GM18868 (cell line): ENCODE data around the gene CADM2.

Source experiments
- ATAC-seq: cut with Tn5 transposase; IDR thresholded peaks from one replicate; pipeline ENCODE4 v1.9.1; 2021; ENCODE audit warnings: mild to moderate bottlenecking, moderate library complexity; ENCODE audit not compliant: unreplicated experiment

The CADM2 gene

DNA sequence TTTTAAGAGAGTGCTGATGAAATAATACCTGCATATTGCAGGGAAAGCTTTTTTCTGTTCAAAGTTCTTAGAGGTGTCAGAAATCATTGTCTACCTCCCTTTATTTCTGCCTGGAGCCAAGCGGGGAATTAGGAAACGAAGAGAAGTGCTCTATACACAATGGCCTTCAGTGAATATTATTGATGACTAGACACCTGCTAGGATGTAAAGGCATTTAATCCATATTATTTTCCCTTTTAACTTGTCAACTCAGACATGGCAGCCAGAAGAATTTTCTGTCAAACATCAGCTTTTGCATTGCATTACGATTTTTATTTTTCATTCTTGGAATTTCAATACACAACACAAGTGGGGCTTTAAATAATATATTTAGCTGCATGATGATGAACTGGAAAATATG lies 24.7 kb downstream of the CADM2 start:
- ATAC-seq = no peak

DNA sequence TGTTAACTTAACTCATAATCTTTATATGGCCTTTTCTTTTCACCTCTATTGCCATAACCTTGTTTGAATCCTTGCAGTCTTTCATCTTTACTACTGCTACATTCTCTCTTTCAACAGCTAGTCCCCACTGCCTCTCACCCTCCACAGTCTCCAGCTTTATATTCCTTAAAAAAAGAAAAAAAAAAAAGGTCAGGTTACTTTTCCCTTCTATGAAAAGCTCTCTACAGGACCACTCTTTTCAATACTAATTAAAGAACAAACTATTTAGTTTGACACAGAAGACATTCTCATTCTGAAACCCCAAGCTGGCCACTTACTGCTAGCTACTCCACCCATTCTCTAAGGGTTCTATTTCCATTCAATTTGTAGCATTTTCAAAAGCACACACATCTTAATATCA lies 25.6 kb downstream of the CADM2 start:
- ATAC-seq = no peak

- ATAC-seq = no peak
Observed at GRCh38 chr3:84985795-84986194, 27.0 kb downstream of the CADM2 start.

DNA sequence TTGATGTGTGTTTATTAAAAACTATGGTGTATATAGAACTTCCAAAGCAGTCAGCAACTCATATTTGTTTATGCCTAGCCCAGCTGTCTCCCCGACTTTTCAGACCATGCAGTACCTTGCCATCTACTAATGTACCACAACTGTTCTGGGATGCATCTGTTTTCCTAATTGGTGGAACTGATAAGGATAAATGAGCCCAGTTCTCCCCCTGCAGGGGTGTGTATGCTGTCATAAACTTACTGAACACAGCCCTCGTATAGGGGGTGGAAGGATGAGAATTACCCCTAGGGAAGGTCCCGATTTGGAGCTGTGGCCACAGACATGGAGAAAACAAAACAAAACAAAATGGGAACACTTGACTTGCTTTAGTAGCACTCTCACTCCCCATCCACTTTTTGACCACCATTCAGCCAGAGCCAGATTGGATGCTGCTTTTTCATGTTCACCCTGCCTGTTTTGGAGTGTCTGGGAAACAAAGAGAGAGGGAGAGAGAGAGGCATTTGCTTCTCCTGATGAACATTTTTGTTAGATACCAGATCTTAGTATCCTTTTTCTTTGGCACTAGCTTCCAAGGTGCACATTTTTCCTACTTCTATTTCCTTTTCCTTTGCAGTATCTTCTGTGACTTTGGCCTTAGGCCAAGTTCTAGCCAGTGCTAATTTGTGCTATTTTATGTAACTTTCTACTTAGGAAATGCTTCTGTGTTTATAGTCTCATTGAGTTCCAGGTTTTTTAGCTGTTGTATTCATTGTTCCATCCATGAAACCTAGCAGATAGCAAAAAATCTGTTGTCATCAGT lies 29.1 kb downstream of the CADM2 start:
- ATAC-seq = no peak

- ATAC-seq = no peak
Observed at GRCh38 chr3:84989102-84989501, 30.3 kb downstream of the CADM2 start.

GRCh38 chr3:84991422-84991900 lies 32.7 kb downstream of the CADM2 start:
- no peak for ATAC-seq

GRCh38 chr3:84993956-84994355 lies 35.2 kb downstream of the CADM2 start:
- ATAC-seq = no peak

- no peak for ATAC-seq
Observed at GRCh38 chr3:84998545-84998944, 39.8 kb downstream of the CADM2 start.

DNA sequence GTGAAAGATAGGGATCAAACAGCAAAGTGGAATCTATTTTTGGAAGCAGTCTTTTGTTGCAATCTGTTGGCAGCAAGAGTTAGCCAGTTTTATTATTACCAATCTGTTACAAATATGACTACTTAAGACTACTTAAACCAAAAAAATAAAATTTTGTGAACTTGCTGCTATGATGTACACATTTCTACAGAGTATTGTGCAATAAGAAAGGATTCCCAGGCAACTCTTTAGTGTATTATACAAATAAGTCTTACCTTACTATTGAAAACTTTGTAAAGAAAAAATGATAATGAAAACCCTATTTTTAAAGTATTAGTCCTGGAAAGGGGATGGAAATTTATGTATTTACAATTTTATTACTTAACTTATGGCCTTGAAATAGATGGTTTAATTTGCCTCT lies 44.7 kb downstream of the CADM2 start:
- ATAC-seq = no peak

GRCh38 chr3:85004147-85004546 lies 45.4 kb downstream of the CADM2 start:
- no peak for ATAC-seq

- ATAC-seq = no peak
Observed at GRCh38 chr3:85005946-85006345, 47.2 kb downstream of the CADM2 start.

GRCh38 chr3:85007195-85008094 lies 48.7 kb downstream of the CADM2 start:
- no peak for ATAC-seq

DNA sequence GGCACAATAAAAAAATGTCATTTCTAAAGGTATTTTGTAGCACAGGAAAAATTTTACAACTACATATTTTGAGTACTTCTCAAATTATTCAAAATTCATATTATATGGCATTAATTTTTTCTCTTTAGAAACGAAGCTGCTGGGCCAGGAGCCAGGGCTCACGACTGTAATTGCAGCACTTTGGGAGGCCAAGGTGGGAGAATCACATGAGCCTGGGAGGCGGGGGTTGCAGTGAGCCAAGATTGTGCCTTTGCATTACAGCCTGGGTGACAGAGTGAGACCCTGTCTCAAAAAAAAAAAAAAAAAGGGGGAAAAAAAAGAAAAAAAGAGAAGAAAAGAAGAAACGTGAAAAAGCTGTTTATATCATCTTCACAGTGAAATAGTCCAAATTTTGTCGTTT lies 62.0 kb downstream of the CADM2 start:
- no peak for ATAC-seq

DNA sequence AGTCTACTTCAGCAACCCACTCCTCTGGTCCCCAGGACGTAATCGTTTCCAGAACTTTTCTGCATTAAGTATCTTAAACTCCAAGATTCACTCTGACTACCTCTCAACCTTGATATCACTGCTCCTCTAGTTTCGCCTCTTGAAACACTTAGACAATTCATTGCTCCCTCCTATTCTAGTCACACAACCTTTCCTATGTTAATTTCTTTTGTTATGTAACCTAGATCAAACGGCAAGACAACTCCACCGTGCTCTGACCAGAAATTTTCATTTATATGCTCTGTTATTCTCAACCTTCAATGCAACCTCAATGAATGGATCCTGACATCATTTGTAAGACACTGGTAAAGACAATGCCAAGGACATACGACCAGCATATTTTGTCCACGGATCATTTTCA lies 71.3 kb downstream of the CADM2 start:
- ATAC-seq = no peak

DNA sequence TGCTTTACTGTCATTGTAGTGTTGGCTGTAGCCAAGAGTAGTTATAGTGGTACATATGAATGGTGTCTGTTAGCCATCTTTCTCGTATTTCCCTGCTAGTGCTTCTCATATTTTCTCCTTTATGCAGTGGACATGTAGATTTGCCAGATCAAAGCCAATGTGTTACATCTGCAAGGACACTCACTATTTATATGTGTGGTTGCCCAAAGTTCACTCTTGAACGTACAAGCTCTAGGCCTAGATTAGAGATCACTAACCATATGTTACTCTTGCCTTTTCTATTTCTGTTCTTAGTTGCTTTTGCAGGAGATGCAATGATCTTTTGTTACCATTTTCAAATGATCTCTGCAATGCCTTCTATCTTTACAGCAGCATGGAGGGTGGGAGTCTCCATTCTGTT lies 78.4 kb downstream of the CADM2 start:
- no peak for ATAC-seq

DNA sequence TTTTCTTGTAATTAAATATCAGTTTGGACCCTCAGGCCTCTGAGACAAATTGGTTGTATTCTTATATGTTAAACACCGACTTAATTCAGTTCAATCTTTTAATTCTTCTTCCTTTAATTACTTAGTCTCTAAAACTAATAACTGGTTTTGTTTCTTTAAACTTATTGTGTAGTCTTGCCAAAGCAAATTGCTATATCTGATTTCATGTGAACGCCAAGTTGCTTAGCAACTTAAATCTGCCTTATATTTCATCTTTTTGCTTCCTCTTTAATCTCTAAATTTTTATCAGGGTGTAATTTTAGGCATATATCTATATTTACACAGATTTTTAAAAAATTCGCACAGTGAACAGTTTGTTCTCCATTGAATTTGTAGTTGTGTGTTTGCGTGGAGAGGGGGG lies 82.2 kb downstream of the CADM2 start:
- no peak for ATAC-seq

DNA sequence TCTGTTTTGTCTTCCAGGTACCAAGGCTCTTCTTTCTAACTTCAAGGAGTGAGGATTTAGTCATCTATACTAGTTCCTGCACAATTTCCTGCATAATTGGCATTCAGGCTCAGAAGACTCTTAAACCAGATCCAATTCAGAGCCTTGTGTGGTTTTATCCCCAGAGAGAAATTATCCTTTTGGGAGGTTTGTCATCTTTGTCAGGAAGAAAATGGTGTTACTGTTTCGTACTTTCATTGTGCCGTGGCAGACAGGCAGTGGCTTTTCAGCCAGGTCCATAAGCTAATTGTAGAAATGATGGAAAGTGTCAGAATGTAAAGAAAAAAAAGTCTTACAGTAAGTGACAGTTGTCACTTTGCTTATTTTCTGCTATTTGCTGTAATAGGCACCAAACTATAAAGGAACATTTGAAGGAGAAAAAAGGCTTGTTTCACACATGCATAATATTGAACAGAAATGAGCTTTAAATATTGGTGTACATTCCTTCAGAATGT lies 82.8 kb downstream of the CADM2 start:
- no peak for ATAC-seq

DNA sequence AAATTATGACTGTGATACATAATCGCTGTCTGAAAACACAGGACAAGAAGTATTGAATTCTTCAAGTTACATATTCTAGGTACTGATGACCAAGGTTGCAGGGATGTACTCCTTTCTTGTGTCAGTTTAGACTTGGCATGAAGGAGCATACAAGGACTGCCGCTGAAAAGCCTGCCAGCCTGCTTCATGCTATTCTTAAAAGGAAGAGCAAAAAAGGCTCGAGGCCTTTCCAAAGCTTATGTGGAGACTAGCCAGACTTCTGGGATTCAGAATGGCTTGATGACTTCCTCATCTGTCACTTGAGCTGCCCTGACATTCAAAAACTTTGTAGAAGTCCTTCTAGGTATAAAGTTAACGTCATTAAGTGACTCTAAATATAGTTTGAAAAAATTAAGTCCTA lies 92.0 kb downstream of the CADM2 start:
- no peak for ATAC-seq

DNA sequence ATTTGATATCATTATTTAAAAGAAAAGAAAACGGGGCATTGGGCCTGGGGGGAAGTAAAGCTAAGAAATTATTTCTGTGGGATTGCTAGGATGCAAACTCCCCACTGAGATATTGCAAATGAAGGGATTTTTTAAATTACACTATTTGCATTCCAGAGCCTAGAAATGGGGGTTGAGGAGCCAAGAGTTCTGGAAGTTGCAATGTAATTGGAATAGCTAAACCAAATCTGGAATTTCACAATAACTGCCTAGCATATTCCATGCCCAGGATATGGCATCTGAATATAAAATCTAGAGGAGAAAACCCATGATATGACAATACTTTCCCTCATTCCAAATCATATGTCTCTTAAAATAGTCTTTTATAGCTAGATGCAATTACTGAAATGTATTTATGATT lies 93.0 kb downstream of the CADM2 start:
- ATAC-seq = no peak

GRCh38 chr3:85053626-85054025 lies 94.8 kb downstream of the CADM2 start:
- no peak for ATAC-seq

- no peak for ATAC-seq
Observed at GRCh38 chr3:85054579-85054978, 95.8 kb downstream of the CADM2 start.

- no peak for ATAC-seq
Observed at GRCh38 chr3:85068911-85069310, 110.1 kb downstream of the CADM2 start.
